Mesothelial cell of epicardium (in vitro differentiated cells): ENCODE results near the gene LRRK1. TPM values are rescaled to one million over a fixed set of nuclear protein-coding genes. Genes with fewer than 3 reads are reported as not detected.
A peak's percentile ranks its signal among the peaks of the same experiment; 100 is the strongest.
"Not testable (repeated sequence)": the region's sequence is repeated elsewhere in the genome, so short reads cannot be mapped to it uniquely, and the experiment has no call there.

Experiments used
- DNase-seq, 2 experiments: peaks; one replicate each; pipeline ENCODE4 v3.0.0; 2021; ENCODE audit warnings: low spot score in 2 of 2; ENCODE audit not compliant: unreplicated experiment in 2 of 2
- H3K27ac Mint-ChIP-seq: 2 replicates; pipeline ENCODE4 v1.8.0; 2021; ENCODE audit warnings: mixed read lengths
- H3K27me3 Mint-ChIP-seq: 2 replicates; pipeline ENCODE4 v1.8.0; 2021; ENCODE audit warnings: low read depth, mixed read lengths
- H3K36me3 Mint-ChIP-seq: 2 replicates; pipeline ENCODE4 v1.8.0; 2021; ENCODE audit warnings: mixed read lengths
- H3K4me1 Mint-ChIP-seq: 2 replicates; pipeline ENCODE4 v1.8.0; 2021; ENCODE audit warnings: mixed read lengths
- H3K4me3 Mint-ChIP-seq: 2 replicates; pipeline ENCODE4 v1.8.0; 2021; ENCODE audit warnings: mild to moderate bottlenecking, moderate library complexity, mixed read lengths
- H3K9me3 Mint-ChIP-seq: 2 replicates; pipeline ENCODE4 v1.8.0; 2021; ENCODE audit warnings: mixed read lengths
- CTCF ChIP-seq: fragments of 200-600 bp; sonication (generic); IDR thresholded peaks from one replicate; pipeline ENCODE4 v1.5.0; 2021; ENCODE audit warnings: antibody characterized with exemption; ENCODE audit not compliant: unreplicated experiment
- total RNA-seq: library from RNA; stranded (reverse); gene quantifications from 3 replicates; pipeline ENCODE4 v1.2.1, GENCODE V29; 2021

The LRRK1 gene
- total RNA-seq, 1 donor from 2014 or later, result 2.3 TPM

GRCh38 chr15:101092156-101092866 is 173.2 kb downstream of the LRRK1 start:
- H3K4me1 Mint-ChIP-seq, result peaks cover 6% of the 10 kb centered on the region
- no peaks in the 10 kb centered on the region for H3K36me3 Mint-ChIP-seq
- no peak for TF ChIP-seq CTCF
- no peak overlapping the region for H3K4me3 Mint-ChIP-seq
- DNase-seq, result no peak
- H3K9me3 Mint-ChIP-seq, result peaks cover 4% of the 10 kb centered on the region
- peak overlapping the region; percentile 50 for H3K27ac Mint-ChIP-seq
- peaks cover 7% of the 10 kb centered on the region for H3K27me3 Mint-ChIP-seq

- H3K4me1 Mint-ChIP-seq, result peaks cover 6% of the 10 kb centered on the region
- H3K27ac Mint-ChIP-seq, result no peak overlapping the region
- no peaks in the 10 kb centered on the region for H3K36me3 Mint-ChIP-seq
Observed at GRCh38 chr15:101092867-101093202, 173.7 kb downstream of the LRRK1 start.

GRCh38 chr15:101093958-101094357 is 174.8 kb downstream of the LRRK1 start:
- TF ChIP-seq CTCF, result no peak
- Mint-ChIP-seq H3K4me1 (peaks cover 6% of the 10 kb centered on the region), H3K9me3 (peaks cover 4% of the 10 kb centered on the region), H3K4me3 (no peak overlapping the region), H3K36me3 (no peaks in the 10 kb centered on the region), H3K27me3 (peaks cover 7% of the 10 kb centered on the region), H3K27ac (no peak overlapping the region)
- no peak for DNase-seq

More at GRCh38 chr15:101092867-101093202, 173.7 kb downstream of the LRRK1 start:
- Mint-ChIP-seq H3K27me3 (peaks cover 7% of the 10 kb centered on the region), H3K9me3 (peaks cover 4% of the 10 kb centered on the region), H3K4me3 (no peak overlapping the region)
- no peak for DNase-seq
- TF ChIP-seq CTCF, result no peak

GRCh38 chr15:101095796-101096406 is 176.7 kb downstream of the LRRK1 start:
- not testable (repeated sequence) for H3K4me3 Mint-ChIP-seq, H3K27me3 Mint-ChIP-seq, H3K9me3 Mint-ChIP-seq, H3K36me3 Mint-ChIP-seq, H3K27ac Mint-ChIP-seq, DNase-seq, H3K4me1 Mint-ChIP-seq

GRCh38 chr15:101097111-101097510 is 178.0 kb downstream of the LRRK1 start:
- DNase-seq, result no peak
- H3K4me3 Mint-ChIP-seq, result no peak overlapping the region
- H3K27ac Mint-ChIP-seq, result no peak overlapping the region
- TF ChIP-seq CTCF, result no peak
- H3K36me3 Mint-ChIP-seq, result no peaks in the 10 kb centered on the region
- peaks cover under 1% of the 10 kb centered on the region for H3K4me1 Mint-ChIP-seq
- H3K27me3 Mint-ChIP-seq, result peaks cover 7% of the 10 kb centered on the region
- peaks cover 8% of the 10 kb centered on the region for H3K9me3 Mint-ChIP-seq

GRCh38 chr15:101099183-101099582 is 180.0 kb downstream of the LRRK1 start:
- DNase-seq, result no peak

More at GRCh38 chr15:101099183-101099582, 180.0 kb downstream of the LRRK1 start:
- Mint-ChIP-seq H3K4me3 (no peak overlapping the region), H3K27me3 (peaks cover 7% of the 10 kb centered on the region), H3K36me3 (no peaks in the 10 kb centered on the region), H3K4me1 (no peaks in the 10 kb centered on the region), H3K9me3 (peaks cover 8% of the 10 kb centered on the region), H3K27ac (no peak overlapping the region)
- no peak for TF ChIP-seq CTCF
